ENCODE measurements around the gene COMMD8.

The COMMD8 gene

DNA sequence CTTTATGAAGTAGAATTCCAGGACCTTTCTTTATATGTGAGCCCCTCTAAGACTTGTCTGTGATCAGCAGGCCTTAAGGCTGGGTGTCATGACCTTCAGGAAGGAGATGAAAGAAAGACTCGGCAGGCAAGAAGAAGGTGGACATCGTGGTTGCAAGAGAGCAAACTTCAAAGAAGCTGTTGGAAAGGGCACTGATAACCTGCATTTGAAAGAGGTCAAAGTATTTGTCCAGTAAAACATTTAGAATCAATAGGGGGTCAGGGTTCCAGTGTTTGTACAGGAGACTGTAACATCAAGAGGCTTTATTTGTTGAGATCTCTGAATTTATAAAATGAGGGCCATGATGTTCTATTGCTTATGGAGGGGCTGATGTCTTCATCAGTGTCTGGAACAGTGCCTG lies 44.2 kb downstream of the COMMD8 start:
- no peak overlapping the region for H2BK5ac ChIP-seq (ENCODE audit: low read length)
- no peak overlapping the region for H2BK12ac ChIP-seq (ENCODE audit: low read length)
- no peaks in the 10 kb centered on the region for H3K27me3 ChIP-seq (ENCODE audit: control insufficient read depth in 3 of 3, insufficient read depth in 3 of 3, low read depth in 1 of 3, low read length in 3 of 3)
- H3K4ac ChIP-seq (ENCODE audit: low read length), result no peak overlapping the region
- H2BK120ac ChIP-seq (ENCODE audit: low read depth, low read length), result no peak overlapping the region
- no peak overlapping the region for H3K9ac ChIP-seq (ENCODE audit: low read depth, low read length, poor library complexity)
- H4K8ac ChIP-seq (ENCODE audit: low read depth, low read length), result no peak overlapping the region
- no peak overlapping the region for H3K14ac ChIP-seq (ENCODE audit: low read length)
- H3K9me3 ChIP-seq (replicated peaks in 1 of 2; ENCODE audit: control insufficient read depth in 2 of 2, insufficient read depth in 1 of 2, low read depth in 1 of 2, low read length in 2 of 2), result no peaks in the 10 kb centered on the region
- no CpG with 5 or more reads among the region's 2 CpGs for WGBS, 2 donors (ENCODE audit: extremely low coverage in 2 of 2, insufficient read length in 2 of 2, insufficient replicate concordance in 1 of 2)
- H3K18ac ChIP-seq (ENCODE audit: low read length), result no peak overlapping the region
- H2BK15ac ChIP-seq (ENCODE audit: low read length), result no peak overlapping the region
- H3K4me2 ChIP-seq (ENCODE audit: insufficient read depth, low read length, poor library complexity, severe bottlenecking), result no peak overlapping the region
- H4K91ac ChIP-seq (ENCODE audit: low read depth, low read length, poor library complexity), result no peak overlapping the region
- H2AK5ac ChIP-seq (ENCODE audit: low read depth, low read length), result no peak overlapping the region
- H3K27ac ChIP-seq (replicated peaks; ENCODE audit: low read length), result no peak overlapping the region
- H3K23ac ChIP-seq (ENCODE audit: low read depth, low read length, poor library complexity), result no peak overlapping the region
- no peak for DNase-seq (ENCODE audit: low spot score)
- H3K36me3 ChIP-seq (replicated peaks in 1 of 2; ENCODE audit: control insufficient read depth in 2 of 2, insufficient read depth in 2 of 2, low read length in 2 of 2), result no peaks in the 10 kb centered on the region
- H3K4me1 ChIP-seq (ENCODE audit: control insufficient read depth in 2 of 2, insufficient read depth in 1 of 2, low read depth in 1 of 2, low read length in 2 of 2), result peaks cover 0 to 1% of the 10 kb centered on the region in 2 donors
- H2AFZ ChIP-seq (ENCODE audit: low read length), result no peak overlapping the region
- H3K79me1 ChIP-seq (ENCODE audit: low read depth, low read length), result no peaks in the 10 kb centered on the region
- H3K4me3 ChIP-seq (ENCODE audit: low read length in 2 of 2), result no peak overlapping the region

DNA sequence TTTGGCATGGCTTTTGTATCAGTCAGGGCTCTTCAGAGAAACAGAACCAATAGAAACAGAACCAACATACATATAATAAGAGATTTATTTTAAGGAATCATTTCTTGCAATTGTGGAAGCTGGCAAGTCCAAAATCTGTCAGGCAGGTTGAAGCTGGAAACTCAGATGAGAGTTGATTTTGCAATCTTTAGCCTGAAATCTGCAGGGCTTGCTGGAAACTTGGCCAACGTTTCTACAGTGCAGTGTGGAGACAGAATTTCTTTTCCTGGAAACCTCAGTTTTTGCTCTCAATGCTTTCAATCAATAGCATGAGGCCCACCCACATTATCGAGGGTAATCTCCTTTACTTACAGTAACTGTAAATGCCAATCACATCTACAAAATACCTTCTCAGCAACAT lies 45.4 kb downstream of the COMMD8 start:
- Histone ChIP-seq H3K36me3 (replicated peaks in 1 of 2; ENCODE audit: control insufficient read depth in 2 of 2, insufficient read depth in 2 of 2, low read length in 2 of 2) (no peaks in the 10 kb centered on the region), H3K4me2 (ENCODE audit: insufficient read depth, low read length, poor library complexity, severe bottlenecking) (no peak overlapping the region)
- WGBS, 2 donors (ENCODE audit: extremely low coverage in 2 of 2, insufficient read length in 2 of 2, insufficient replicate concordance in 1 of 2), result no CpG with 5 or more reads among the region's 2 CpGs

DNA sequence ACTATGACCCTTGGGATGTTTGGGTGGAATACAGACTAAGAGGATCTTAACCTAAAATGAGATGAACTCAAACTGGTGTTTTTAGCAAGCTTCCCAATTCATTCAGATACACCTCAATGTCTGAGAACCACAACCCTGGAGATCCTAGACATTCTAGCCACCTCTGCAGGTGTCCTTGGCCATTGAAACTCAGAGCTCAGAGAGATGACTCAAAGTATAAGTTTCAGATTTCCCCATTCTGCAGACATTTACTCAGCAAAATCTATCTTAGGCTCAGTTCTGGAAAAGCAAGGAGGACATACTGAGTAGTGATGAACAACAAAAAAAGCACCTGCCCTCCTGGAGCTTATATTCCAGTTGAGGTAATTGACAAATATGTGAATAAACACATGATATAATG lies 47.8 kb downstream of the COMMD8 start:
- DNase-seq (ENCODE audit: low spot score), result no peak
- no peak overlapping the region for H2BK120ac ChIP-seq (ENCODE audit: low read depth, low read length)
- H3K4me1 ChIP-seq (ENCODE audit: control insufficient read depth in 2 of 2, insufficient read depth in 1 of 2, low read depth in 1 of 2, low read length in 2 of 2), result no peaks in the 10 kb centered on the region
- no peak overlapping the region for H3K4me3 ChIP-seq (ENCODE audit: low read length in 2 of 2)
- H2AFZ ChIP-seq (ENCODE audit: low read length), result no peak overlapping the region
- no peak overlapping the region for H4K91ac ChIP-seq (ENCODE audit: low read depth, low read length, poor library complexity)
- H3K14ac ChIP-seq (ENCODE audit: low read length), result no peak overlapping the region
- no peak overlapping the region for H2BK5ac ChIP-seq (ENCODE audit: low read length)
- no peaks in the 10 kb centered on the region for H3K9me3 ChIP-seq (replicated peaks in 1 of 2; ENCODE audit: control insufficient read depth in 2 of 2, insufficient read depth in 1 of 2, low read depth in 1 of 2, low read length in 2 of 2)
- H2BK15ac ChIP-seq (ENCODE audit: low read length), result no peak overlapping the region
- H3K27me3 ChIP-seq (ENCODE audit: control insufficient read depth in 3 of 3, insufficient read depth in 3 of 3, low read depth in 1 of 3, low read length in 3 of 3), result no peaks in the 10 kb centered on the region
- H3K36me3 ChIP-seq (replicated peaks in 1 of 2; ENCODE audit: control insufficient read depth in 2 of 2, insufficient read depth in 2 of 2, low read length in 2 of 2), result no peaks in the 10 kb centered on the region
- no peaks in the 10 kb centered on the region for H3K79me1 ChIP-seq (ENCODE audit: low read depth, low read length)
- no peak overlapping the region for H3K23ac ChIP-seq (ENCODE audit: low read depth, low read length, poor library complexity)
- H3K27ac ChIP-seq (replicated peaks; ENCODE audit: low read length), result no peak overlapping the region
- no peak overlapping the region for H3K18ac ChIP-seq (ENCODE audit: low read length)
- H3K4ac ChIP-seq (ENCODE audit: low read length), result no peak overlapping the region
- no peak overlapping the region for H3K4me2 ChIP-seq (ENCODE audit: insufficient read depth, low read length, poor library complexity, severe bottlenecking)
- H4K8ac ChIP-seq (ENCODE audit: low read depth, low read length), result no peak overlapping the region
- no peak overlapping the region for H2AK5ac ChIP-seq (ENCODE audit: low read depth, low read length)
- no peak overlapping the region for H2BK12ac ChIP-seq (ENCODE audit: low read length)
- H3K9ac ChIP-seq (ENCODE audit: low read depth, low read length, poor library complexity), result no peak overlapping the region

More for the DNA sequence above, 45.4 kb downstream of the COMMD8 start:
- Histone ChIP-seq H3K4ac (ENCODE audit: low read length) (no peak overlapping the region), H4K91ac (ENCODE audit: low read depth, low read length, poor library complexity) (no peak overlapping the region), H3K9me3 (replicated peaks in 1 of 2; ENCODE audit: control insufficient read depth in 2 of 2, insufficient read depth in 1 of 2, low read depth in 1 of 2, low read length in 2 of 2) (no peaks in the 10 kb centered on the region), H3K4me1 (ENCODE audit: control insufficient read depth in 2 of 2, insufficient read depth in 1 of 2, low read depth in 1 of 2, low read length in 2 of 2) (peaks cover 0 to 1% of the 10 kb centered on the region in 2 donors), H2BK12ac (ENCODE audit: low read length) (no peak overlapping the region), H3K27ac (replicated peaks; ENCODE audit: low read length) (no peak overlapping the region), H3K79me1 (ENCODE audit: low read depth, low read length) (no peaks in the 10 kb centered on the region), H2AFZ (ENCODE audit: low read length) (no peak overlapping the region), H3K27me3 (ENCODE audit: control insufficient read depth in 3 of 3, insufficient read depth in 3 of 3, low read depth in 1 of 3, low read length in 3 of 3) (no peaks in the 10 kb centered on the region), H3K9ac (ENCODE audit: low read depth, low read length, poor library complexity) (no peak overlapping the region), H3K14ac (ENCODE audit: low read length) (no peak overlapping the region), H2BK5ac (ENCODE audit: low read length) (no peak overlapping the region), H3K23ac (ENCODE audit: low read depth, low read length, poor library complexity) (no peak overlapping the region), H3K4me3 (ENCODE audit: low read length in 2 of 2) (no peak overlapping the region), H2BK120ac (ENCODE audit: low read depth, low read length) (no peak overlapping the region), H2AK5ac (ENCODE audit: low read depth, low read length) (no peak overlapping the region), H2BK15ac (ENCODE audit: low read length) (no peak overlapping the region), H4K8ac (ENCODE audit: low read depth, low read length) (no peak overlapping the region), H3K18ac (ENCODE audit: low read length) (no peak overlapping the region)
- DNase-seq (ENCODE audit: low spot score), result no peak

DNA sequence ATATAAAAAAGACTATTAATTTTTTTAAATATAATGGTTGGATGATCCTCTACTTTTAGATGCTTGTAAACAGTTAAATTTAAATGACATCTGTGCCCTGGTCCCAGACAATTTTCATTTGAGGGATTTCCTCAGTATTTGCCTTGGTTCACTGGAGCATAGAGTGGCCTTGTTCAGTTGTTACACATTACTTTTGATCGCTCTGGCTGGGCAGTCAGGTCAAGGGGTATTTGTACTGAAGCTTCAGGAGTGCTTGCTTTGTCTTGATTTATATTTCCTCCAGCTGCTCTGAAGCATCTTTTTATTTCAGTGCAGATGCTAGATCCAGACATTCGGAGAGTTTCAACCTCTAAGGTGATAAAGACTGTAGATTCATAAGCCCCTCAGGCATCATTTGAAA lies 50.0 kb downstream of the COMMD8 start:
- H3K4me2 ChIP-seq (ENCODE audit: insufficient read depth, low read length, poor library complexity, severe bottlenecking), result no peak overlapping the region
- no CpG with 5 or more reads among the region's 2 CpGs for WGBS, 2 donors (ENCODE audit: extremely low coverage in 2 of 2, insufficient read length in 2 of 2, insufficient replicate concordance in 1 of 2)

More for the DNA sequence above, 50.0 kb downstream of the COMMD8 start:
- no peak overlapping the region for H3K9ac ChIP-seq (ENCODE audit: low read depth, low read length, poor library complexity)
- H3K18ac ChIP-seq (ENCODE audit: low read length), result no peak overlapping the region
- H3K4ac ChIP-seq (ENCODE audit: low read length), result no peak overlapping the region
- H3K36me3 ChIP-seq (replicated peaks in 1 of 2; ENCODE audit: control insufficient read depth in 2 of 2, insufficient read depth in 2 of 2, low read length in 2 of 2), result no peaks in the 10 kb centered on the region
- no peak for DNase-seq (ENCODE audit: low spot score)
- H2BK15ac ChIP-seq (ENCODE audit: low read length), result no peak overlapping the region
- no peak overlapping the region for H3K14ac ChIP-seq (ENCODE audit: low read length)
- no peak overlapping the region for H2BK120ac ChIP-seq (ENCODE audit: low read depth, low read length)
- H4K91ac ChIP-seq (ENCODE audit: low read depth, low read length, poor library complexity), result no peak overlapping the region
- no peak overlapping the region for H3K4me3 ChIP-seq (ENCODE audit: low read length in 2 of 2)
- no peak overlapping the region for H3K23ac ChIP-seq (ENCODE audit: low read depth, low read length, poor library complexity)
- no peaks in the 10 kb centered on the region for H3K9me3 ChIP-seq (replicated peaks in 1 of 2; ENCODE audit: control insufficient read depth in 2 of 2, insufficient read depth in 1 of 2, low read depth in 1 of 2, low read length in 2 of 2)
- peak overlapping the region; percentile 25 for H2AFZ ChIP-seq (ENCODE audit: low read length)
- H2BK5ac ChIP-seq (ENCODE audit: low read length), result no peak overlapping the region
- no peaks in the 10 kb centered on the region for H3K79me1 ChIP-seq (ENCODE audit: low read depth, low read length)
- peaks cover 0 to 2% of the 10 kb centered on the region in 2 donors for H3K4me1 ChIP-seq (ENCODE audit: control insufficient read depth in 2 of 2, insufficient read depth in 1 of 2, low read depth in 1 of 2, low read length in 2 of 2)
- no peak overlapping the region for H2AK5ac ChIP-seq (ENCODE audit: low read depth, low read length)
- H2BK12ac ChIP-seq (ENCODE audit: low read length), result no peak overlapping the region
- no peak overlapping the region for H4K8ac ChIP-seq (ENCODE audit: low read depth, low read length)
- no peaks in the 10 kb centered on the region for H3K27me3 ChIP-seq (ENCODE audit: control insufficient read depth in 3 of 3, insufficient read depth in 3 of 3, low read depth in 1 of 3, low read length in 3 of 3)
- H3K27ac ChIP-seq (replicated peaks; ENCODE audit: low read length), result no peak overlapping the region

Measured in neuronal stem cell (in vitro differentiated cells).